ENCODE data around the gene DMPK.

The DMPK gene

GRCh38 chr19:45770192-45771101, 11.8 kb downstream of the DMPK start:
- Histone ChIP-seq H3K4me3 (peak overlapping the region; percentile 85), H3K4me2 (peak overlapping the region; percentile 98), H3K27me3 (peaks cover 19% of the 10 kb centered on the region), H4K20me1 (peaks cover 24% of the 10 kb centered on the region), H3K27ac (peak overlapping the region; percentile 72), H3K9me3 (no peaks in the 10 kb centered on the region), H3K4me1 (peaks cover 48% of the 10 kb centered on the region), H3K36me3 (no peaks in the 10 kb centered on the region), H3K9ac (peak overlapping the region; percentile 72)
- TF ChIP-seq Cebpa-rat (IDR thresholded peaks at IDR 0.05), result no peak

GRCh38 chr19:45769821-45770191, 12.5 kb downstream of the DMPK start:
- Histone ChIP-seq H3K9ac (peak overlapping the region; percentile 72), H3K27ac (peak overlapping the region; percentile 72), H3K4me3 (peak overlapping the region; percentile 85), H3K4me1 (peaks cover 52% of the 10 kb centered on the region), H3K36me3 (no peaks in the 10 kb centered on the region), H3K4me2 (peak overlapping the region; percentile 98), H3K27me3 (peaks cover 19% of the 10 kb centered on the region), H3K9me3 (no peaks in the 10 kb centered on the region), H4K20me1 (peaks cover 24% of the 10 kb centered on the region)
- TF ChIP-seq Cebpa-rat (IDR thresholded peaks at IDR 0.05), result no peak

- Histone ChIP-seq H3K9ac (peak within 1 kb of the TSS; percentile 82), H3K9me3 (no peaks in the 10 kb centered on the region), H3K27me3 (peaks cover 19% of the 10 kb centered on the region), H3K4me3 (peak within 1 kb of the TSS; percentile 85), H3K27ac (peak within 1 kb of the TSS; percentile 78), H3K4me2 (peak within 1 kb of the TSS; percentile 98), H3K36me3 (no peaks in the 10 kb centered on the region), H4K20me1 (peaks cover 24% of the 10 kb centered on the region), H3K4me1 (peaks cover 59% of the 10 kb centered on the region)
- no peak for TF ChIP-seq Cebpa-rat (IDR thresholded peaks at IDR 0.05)
Observed at GRCh38 chr19:45768984-45769782, 13.1 kb downstream of the DMPK start, which contains the start of gene SIX5. TSS of gene SIX5 (minus strand) at chr19:45769252. CDS start at chr19:45768844, 408 bp downstream.

GRCh38 chr19:45768655-45768983, 13.7 kb downstream of the DMPK start:
- Histone ChIP-seq H3K4me1 (peaks cover 63% of the 10 kb centered on the region), H3K4me3 (peak overlapping the region; percentile 85), H3K9me3 (no peaks in the 10 kb centered on the region), H3K27ac (peak overlapping the region; percentile 78), H3K9ac (peak overlapping the region; percentile 82), H3K27me3 (peaks cover 19% of the 10 kb centered on the region), H3K36me3 (no peaks in the 10 kb centered on the region), H3K4me2 (peak overlapping the region; percentile 98), H4K20me1 (peaks cover 24% of the 10 kb centered on the region)
- TF ChIP-seq Cebpa-rat (IDR thresholded peaks at IDR 0.05), result no peak

GRCh38 chr19:45767881-45768654, 14.2 kb downstream of the DMPK start:
- H3K4me1 ChIP-seq, result peaks cover 63% of the 10 kb centered on the region
- H3K27ac ChIP-seq, result peak overlapping the region; percentile 78
- H4K20me1 ChIP-seq, result peaks cover 21% of the 10 kb centered on the region
- no peaks in the 10 kb centered on the region for H3K9me3 ChIP-seq
- peak overlapping the region; percentile 98 for H3K4me2 ChIP-seq
- no peak for TF ChIP-seq Cebpa-rat (IDR thresholded peaks at IDR 0.05)
- peaks cover 19% of the 10 kb centered on the region for H3K27me3 ChIP-seq
- H3K36me3 ChIP-seq, result no peaks in the 10 kb centered on the region
- peak overlapping the region; percentile 85 for H3K4me3 ChIP-seq
- peak overlapping the region; percentile 82 for H3K9ac ChIP-seq

- Histone ChIP-seq H3K27ac (no peak overlapping the region), H3K9ac (peak overlapping the region; percentile 82), H3K4me3 (peak overlapping the region; percentile 85), H3K4me1 (peaks cover 63% of the 10 kb centered on the region), H3K27me3 (peaks cover 19% of the 10 kb centered on the region), H3K36me3 (no peaks in the 10 kb centered on the region), H3K9me3 (no peaks in the 10 kb centered on the region), H3K4me2 (peak overlapping the region; percentile 98), H4K20me1 (peaks cover 17% of the 10 kb centered on the region)
- no peak for TF ChIP-seq Cebpa-rat (IDR thresholded peaks at IDR 0.05)
Observed at GRCh38 chr19:45767410-45767880, 14.8 kb downstream of the DMPK start.

- no peaks in the 10 kb centered on the region for H3K9me3 ChIP-seq
- H3K4me2 ChIP-seq, result peak overlapping the region; percentile 98
- H3K36me3 ChIP-seq, result no peaks in the 10 kb centered on the region
- H3K4me3 ChIP-seq, result peak overlapping the region; percentile 85; the same call in 1 of the 2 replicates
- H4K20me1 ChIP-seq, result peaks cover 12% of the 10 kb centered on the region
- no peak for TF ChIP-seq Cebpa-rat (IDR thresholded peaks at IDR 0.05)
- peaks cover 63% of the 10 kb centered on the region for H3K4me1 ChIP-seq
- H3K27ac ChIP-seq, result no peak overlapping the region
- no peak overlapping the region for H3K9ac ChIP-seq
- peaks cover 19% of the 10 kb centered on the region for H3K27me3 ChIP-seq
Observed at GRCh38 chr19:45766869-45767346, 15.4 kb downstream of the DMPK start.

GRCh38 chr19:45766296-45766868, 15.9 kb downstream of the DMPK start:
- H3K27me3 ChIP-seq, result peaks cover 19% of the 10 kb centered on the region
- no peak overlapping the region for H3K4me3 ChIP-seq
- H3K27ac ChIP-seq, result no peak overlapping the region

More at GRCh38 chr19:45766296-45766868, 15.9 kb downstream of the DMPK start:
- Histone ChIP-seq H4K20me1 (peaks cover 6% of the 10 kb centered on the region), H3K9me3 (no peaks in the 10 kb centered on the region), H3K4me1 (peaks cover 63% of the 10 kb centered on the region), H3K4me2 (peak overlapping the region; percentile 98; the same call in 1 of the 2 replicates), H3K36me3 (no peaks in the 10 kb centered on the region), H3K9ac (no peak overlapping the region)
- no peak for TF ChIP-seq Cebpa-rat (IDR thresholded peaks at IDR 0.05)

All from BLaER1 (cell line).